H1 (cell line): Measurements from ENCODE around the gene ADH1C. TPM values are rescaled to one million over a fixed set of nuclear protein-coding genes. Genes with fewer than 3 reads are reported as not detected.

Experiments used
- CTCF ChIA-PET: fragments of 300-600 bp; sonication (Branson Sonifier 250); formaldehyde crosslinking; loops from one replicate; lab custom pipeline; 2021; ENCODE audit not compliant: partially characterized antibody; lab: Charles Lee
- POLR2A ChIA-PET: fragments of 300-600 bp; sonication (Branson Sonifier 250); formaldehyde crosslinking; loops from one replicate; lab custom pipeline; 2021; ENCODE audit warnings: inconsistent platforms; ENCODE audit not compliant: partially characterized antibody; lab: Charles Lee
- DNase-seq, 2 experiments: peaks; one replicate each; pipeline versions ENCODE4 v3.0.0 to v3.0.0-alpha.2; 2010 to 2022; ENCODE audit warnings: low spot score in 2 of 2, low read depth in 1 of 2, mixed read lengths in 1 of 2
- FAIRE-seq: peaks from 2 replicates; lab custom pipeline; 2011; peaks lifted over from hg19 to GRCh38; lab: Jason Lieb, UNC
- H2AFZ ChIP-seq: 2 replicates; pipeline ENCODE4 v1.8.1; 2012; ENCODE audit warnings: low read length, inconsistent platforms
- H2AK5ac ChIP-seq: 2 replicates; pipeline ENCODE4 v1.6.1; 2013; ENCODE audit warnings: low read depth, low read length
- H2BK120ac ChIP-seq: replicated peaks from 2 replicates; pipeline ENCODE3; 2013; ENCODE audit warnings: low read depth, low read length, inconsistent platforms
- H2BK12ac ChIP-seq: 2 replicates; pipeline ENCODE4 v1.6.1; 2013; ENCODE audit warnings: low read depth, low read length
- H2BK15ac ChIP-seq: 2 replicates; pipeline ENCODE4 v1.6.1; 2013; ENCODE audit warnings: low read length
- H2BK20ac ChIP-seq: 2 replicates; pipeline ENCODE4 v1.6.1; 2013; ENCODE audit warnings: low read length
- H2BK5ac ChIP-seq: 2 replicates; pipeline ENCODE4 v1.6.1; 2013; ENCODE audit warnings: low read depth, low read length
- H3K14ac ChIP-seq: 2 replicates; pipeline ENCODE4 v1.6.1; 2013; ENCODE audit warnings: inconsistent platforms; ENCODE audit not compliant: insufficient read length
- H3K18ac ChIP-seq: 2 replicates; pipeline ENCODE4 v1.6.1; 2013; ENCODE audit warnings: low read length; ENCODE audit errors: extremely low read depth
- H3K23ac ChIP-seq: 2 replicates; pipeline ENCODE4 v1.6.1; 2013; ENCODE audit warnings: inconsistent platforms; ENCODE audit not compliant: insufficient read length
- H3K23me2 ChIP-seq: 2 replicates; pipeline ENCODE4 v1.6.1; 2013; ENCODE audit warnings: low read depth, low read length
- H3K27ac ChIP-seq: 2 replicates; pipeline ENCODE4 v1.6.1; 2011; ENCODE audit warnings: low read depth, low read length, inconsistent platforms
- H3K27me3 ChIP-seq, 4 experiments: replicated peaks in 1 of 4; 1 replicate in 1 of 4; 2 replicates in 3 of 4; pipeline versions ENCODE4 v1.6.1 to v1.8.1; 2011 to 2013; ENCODE audit warnings: low read length in 3 of 4, mild to moderate bottlenecking in 3 of 4, inconsistent platforms in 2 of 4, mixed read lengths in 2 of 4, moderate library complexity in 1 of 4; ENCODE audit not compliant: control insufficient read depth in 3 of 4, insufficient read depth in 3 of 4; ENCODE audit errors: extremely low read depth in 1 of 4
- H3K36me3 ChIP-seq, 4 experiments: 2 replicates each; pipeline versions ENCODE4 v1.6.1 to v1.8.1; 2011 to 2013; ENCODE audit warnings: mild to moderate bottlenecking in 4 of 4, low read length in 3 of 4, moderate library complexity in 2 of 4, control low read depth in 1 of 4, inconsistent platforms in 1 of 4; ENCODE audit not compliant: insufficient read depth in 4 of 4, control insufficient read depth in 2 of 4
- H3K4ac ChIP-seq: replicated peaks from 2 replicates; pipeline ENCODE3; 2013; ENCODE audit warnings: low read length, low read depth, mixed read lengths, inconsistent platforms; ENCODE audit not compliant: insufficient read length
- H3K4me1 ChIP-seq, 4 experiments: replicated peaks in 1 of 4; 1 replicate in 1 of 4; 2 replicates in 3 of 4; pipeline versions ENCODE4 v1.6.1 to v1.8.1; 2011 to 2013; ENCODE audit warnings: low read length in 3 of 4, inconsistent platforms in 2 of 4, mixed read lengths in 1 of 4; ENCODE audit not compliant: insufficient read depth in 4 of 4, control insufficient read depth in 3 of 4
- H3K4me2 ChIP-seq, 2 experiments: 2 replicates each; pipeline versions ENCODE4 v1.6.1 to v1.8.1; 2011 to 2013; ENCODE audit warnings: low read depth in 2 of 2, low read length in 2 of 2, control low read depth in 1 of 2, inconsistent platforms in 1 of 2, mild to moderate bottlenecking in 1 of 2; ENCODE audit not compliant: insufficient read depth in 1 of 2
- H3K4me3 ChIP-seq, 4 experiments: fragments of 200-600, 300-600 bp in 1 of 4; sonication (generic), shearing (Covaris generic), sonication (Bioruptor Twin) in 1 of 4; 2 replicates each; pipeline versions ENCODE4 v1.5.1 to v1.8.1; 2011 to 2016; ENCODE audit warnings: low read length in 4 of 4, low read depth in 3 of 4, control low read depth in 2 of 4, inconsistent platforms in 2 of 4, mild to moderate bottlenecking in 2 of 4, mixed read lengths in 1 of 4, moderate library complexity in 1 of 4; ENCODE audit not compliant: insufficient read depth in 2 of 4; ENCODE audit errors: extremely low read depth in 1 of 4
- H3K56ac ChIP-seq: replicated peaks from 2 replicates; pipeline ENCODE3; 2013; ENCODE audit warnings: low read depth, mild to moderate bottlenecking, mixed read lengths, low read length, inconsistent platforms; ENCODE audit not compliant: insufficient read length
- H3K79me1 ChIP-seq: 2 replicates; pipeline ENCODE4 v1.6.1; 2013; ENCODE audit warnings: low read depth, low read length, control low read depth
- H3K79me2 ChIP-seq, 2 experiments: 2 replicates each; pipeline versions ENCODE4 v1.6.1 to v1.8.1; 2012 to 2013; ENCODE audit warnings: low read length in 2 of 2, mild to moderate bottlenecking in 2 of 2, inconsistent platforms in 1 of 2; ENCODE audit not compliant: insufficient read depth in 2 of 2, control insufficient read depth in 1 of 2
- H3K9ac ChIP-seq, 4 experiments: replicated peaks in 1 of 4; 1 replicate in 1 of 4; 2 replicates in 3 of 4; pipeline versions ENCODE4 v1.6.1 to v1.8.1; 2011 to 2013; ENCODE audit warnings: low read depth in 3 of 4, low read length in 3 of 4, control low read depth in 2 of 4, mild to moderate bottlenecking in 2 of 4, moderate library complexity in 2 of 4, inconsistent platforms in 1 of 4; ENCODE audit errors: extremely low read depth in 1 of 4
- H3K9me3 ChIP-seq, 2 experiments: 2 replicates each; pipeline versions ENCODE4 v1.6.1 to v1.8.1; 2012 to 2013; ENCODE audit warnings: mild to moderate bottlenecking in 2 of 2, moderate library complexity in 2 of 2, control low read depth in 1 of 2, inconsistent platforms in 1 of 2, low read depth in 1 of 2, low read length in 1 of 2, mixed read lengths in 1 of 2; ENCODE audit not compliant: insufficient read depth in 2 of 2
- H4K20me1 ChIP-seq, 2 experiments: replicated peaks in 1 of 2; 2 replicates each; pipeline versions ENCODE3 to v1.8.1; 2011 to 2013; ENCODE audit warnings: inconsistent platforms in 2 of 2, low read length in 2 of 2, mild to moderate bottlenecking in 1 of 2; ENCODE audit not compliant: insufficient read depth in 2 of 2, control insufficient read depth in 1 of 2
- H4K5ac ChIP-seq: 2 replicates; pipeline ENCODE4 v1.6.1; 2013; ENCODE audit warnings: low read length, low read depth, mixed read lengths, inconsistent platforms; ENCODE audit not compliant: insufficient read length
- H4K8ac ChIP-seq: 2 replicates; pipeline ENCODE4 v1.8.0; 2013; ENCODE audit warnings: mild to moderate bottlenecking, moderate library complexity, low read length, inconsistent platforms; ENCODE audit not compliant: insufficient read depth; ENCODE audit errors: extremely low read depth
- H4K91ac ChIP-seq: replicated peaks from 2 replicates; pipeline ENCODE3; 2013; ENCODE audit warnings: low read length, mixed read lengths, inconsistent platforms; ENCODE audit not compliant: insufficient read length
- CHD1 ChIP-seq: IDR thresholded peaks from 2 replicates; pipeline ENCODE4 v1.6.1; 2012; ENCODE audit warnings: low read depth, low read length, improper control_type of control experiment
- EP300 ChIP-seq, 2 experiments: IDR thresholded peaks; 1 replicate in 1 of 2; 2 replicates in 1 of 2; pipeline ENCODE4 v1.6.1; 2011 to 2012; ENCODE audit warnings: low read depth in 2 of 2, low read length in 2 of 2, mild to moderate bottlenecking in 2 of 2, borderline replicate concordance in 1 of 2, inconsistent platforms in 1 of 2, moderate library complexity in 1 of 2
- MAFK ChIP-seq: IDR thresholded peaks from 2 replicates; pipeline ENCODE4 v1.6.1; 2012; ENCODE audit warnings: low read depth, mild to moderate bottlenecking, improper control_type of control experiment, low read length
- POLR2A ChIP-seq, 2 experiments: IDR thresholded peaks; 1 replicate in 1 of 2; 2 replicates in 1 of 2; pipeline ENCODE4 v1.6.1; 2011; ENCODE audit warnings: low read depth in 2 of 2, low read length in 2 of 2, mild to moderate bottlenecking in 2 of 2; ENCODE audit errors: control extremely low read depth in 1 of 2
- RBBP5 ChIP-seq: IDR thresholded peaks from 2 replicates; pipeline ENCODE4 v1.7.1; 2012; ENCODE audit warnings: low read depth, mild to moderate bottlenecking, inconsistent platforms, low read length, moderate library complexity, borderline replicate concordance
- RFX5 ChIP-seq: IDR thresholded peaks from 2 replicates; pipeline ENCODE4 v1.6.1; 2011; ENCODE audit warnings: low read depth, low read length, improper control_type of control experiment, borderline replicate concordance
- RNF2 ChIP-seq: fragments of 200-900, 300-1000 bp; sonication (generic); IDR thresholded peaks from 2 replicates; pipeline ENCODE4 v1.7.1; 2016; ENCODE audit warnings: borderline replicate concordance, low read depth, mild to moderate bottlenecking, antibody characterized with exemption, low read length; ENCODE audit not compliant: poor library complexity, severe bottlenecking; ENCODE audit errors: missing control alignments
- SIN3A ChIP-seq, 2 experiments: IDR thresholded peaks in 1 of 2; conservative IDR thresholded peaks in 1 of 2; 2 replicates each; pipeline ENCODE4 v1.6.1; 2011 to 2012; ENCODE audit warnings: low read length in 2 of 2, improper control_type of control experiment in 1 of 2, low read depth in 1 of 2, mild to moderate bottlenecking in 1 of 2
- SIX5 ChIP-seq: IDR thresholded peaks from 2 replicates; pipeline ENCODE4 v1.6.1; 2011; ENCODE audit warnings: mild to moderate bottlenecking, low read depth, low read length
- TAF1 ChIP-seq: IDR thresholded peaks from 2 replicates; pipeline ENCODE4 v1.6.1; 2011; ENCODE audit warnings: mild to moderate bottlenecking, low read depth, low read length
- WGBS, 2 experiments: shearing (Covaris generic) in 1 of 2; methylation state at CpG; one replicate each; pipeline versions ENCODE4 v1.1.6 to v1.1.7; 2013 to 2015; ENCODE audit warnings: low lambda C conversion rate in 2 of 2, mixed read lengths in 2 of 2, inconsistent platforms in 1 of 2, low coverage in 1 of 2, missing lambda C conversion rate in 1 of 2; ENCODE audit not compliant: insufficient replicate concordance in 2 of 2, insufficient coverage in 1 of 2, insufficient read length in 1 of 2; ENCODE audit errors: extremely low coverage in 1 of 2, missing lambda C conversion rate in 1 of 2; 5-methylcytosine and 5-hydroxymethylcytosine counted together
- polyA plus RNA-seq, 7 experiments: library from polyadenylated mRNA; depleted of rRNA in 3 of 7; stranded (reverse) in 5 of 7; unstranded in 2 of 7; fragments of >200 nt in 5 of 7; fragments of 200-250 nt in 2 of 7; gene quantifications; 1 replicate in 5 of 7; 2 replicates in 1 of 7; 4 replicates in 1 of 7; pipeline versions ENCODE4 v1.2.1 to v1.2.3, GENCODE V29; 2011 to 2013; ENCODE audit warnings: missing spikeins in 2 of 7, mixed read lengths in 2 of 7
- total RNA-seq: library from RNA; stranded (reverse); fragmentation: NEBNext Ultra II Directional; extraction: Animal tissue kit (Norgen Biotek cat#: 25700); gene quantifications from 2 replicates; pipeline ENCODE4 v1.2.1, GENCODE V29; 2021

ADH1C gene
- total and polyA plus RNA-seq, 2 of the 8 experiments (the other 6 are each of a cell fraction or from before 2014, with no cell fraction given) = not detected

GRCh38 chr4:99315839-99316238, 36.7 kb downstream of the ADH1C start:
- no peak overlapping the region for H3K56ac ChIP-seq
- no peak overlapping the region for H3K27ac ChIP-seq
- H3K4ac ChIP-seq = no peak overlapping the region
- no peak overlapping the region for H4K5ac ChIP-seq
- POLR2A ChIA-PET = no interaction called here
- no peak overlapping the region for H3K4me3 ChIP-seq
- H3K79me1 ChIP-seq = no peaks in the 10 kb centered on the region
- H3K14ac ChIP-seq = no peak overlapping the region
- H3K27me3 ChIP-seq = no peaks in the 10 kb centered on the region
- H3K18ac ChIP-seq = no peak overlapping the region
- no peak overlapping the region for H2AFZ ChIP-seq
- no peaks in the 10 kb centered on the region for H3K36me3 ChIP-seq
- no peak overlapping the region for H3K23ac ChIP-seq
- H4K8ac ChIP-seq = no peak overlapping the region
- no peak overlapping the region for H2BK15ac ChIP-seq
- no peak overlapping the region for H3K4me2 ChIP-seq
- CTCF ChIA-PET = no interaction called here
- no peak overlapping the region for H2BK12ac ChIP-seq
- no peaks in the 10 kb centered on the region for H3K9me3 ChIP-seq
- H3K9ac ChIP-seq = no peak overlapping the region
- DNase-seq (no peak), FAIRE-seq (no peak)
- H4K91ac ChIP-seq = no peak overlapping the region
- H2BK5ac ChIP-seq = no peak overlapping the region
- H4K20me1 ChIP-seq = no peaks in the 10 kb centered on the region
- no peak overlapping the region for H2BK20ac ChIP-seq
- 85% methylated on average over 6 of the region's 6 CpGs; no CpG with 5 or more reads in 1 of the 2 experiments for WGBS, 2 experiments
- H3K23me2 ChIP-seq = no peaks in the 10 kb centered on the region
- H2BK120ac ChIP-seq = no peak overlapping the region
- no peaks in the 10 kb centered on the region for H3K79me2 ChIP-seq
- no peak overlapping the region for H2AK5ac ChIP-seq
- H3K4me1 ChIP-seq = no peaks in the 10 kb centered on the region; a peak in 1 of 7 replicates
- no peak for TF ChIP-seq SIX5
- no peak for TF ChIP-seq CHD1
- no peak for TF ChIP-seq POLR2A (IDR thresholded peaks at IDR 0.05; ENCODE audit: control extremely low read depth in 1 of 2, low read depth in 2 of 2, low read length in 2 of 2)
- no peak for TF ChIP-seq MAFK
- no peak for TF ChIP-seq RNF2
- TF ChIP-seq EP300 (IDR thresholded peaks at IDR 0.05; ENCODE audit: borderline replicate concordance in 1 of 2, low read depth in 2 of 2, low read length in 2 of 2) = no peak
- no peak for TF ChIP-seq RBBP5
- TF ChIP-seq RFX5 = no peak
- no peak for TF ChIP-seq TAF1
- TF ChIP-seq SIN3A (conservative IDR thresholded peaks at IDR 0.05 in 1 of 2, IDR thresholded peaks at IDR 0.05 in 1 of 2; ENCODE audit: low read depth in 1 of 2, low read length in 2 of 2) = no peak
